Heart left ventricle (tissue), 16 donors: ENCODE measurements around the gene RFX1. TPM values are rescaled to one million over a fixed set of nuclear protein-coding genes. Genes with fewer than 3 reads are reported as not detected.

Source experiments
- ATAC-seq, 4 donors: fragments of 200-7000 bp; cut with Tn5 transposase; one replicate each; pipeline ENCODE4 v1.9.1; 2020 to 2022; ENCODE audit warnings: moderate library complexity in 4 of 4, mild to moderate bottlenecking in 3 of 4, moderate number of reproducible peaks in 1 of 4
- DNase-seq, 5 donors: peaks; one replicate each; pipeline ENCODE4 v3.0.0-alpha.2; 2020
- H3K27ac ChIP-seq, 12 donors: fragments of 200-600 bp; sonication (generic) in 4 of 12; one replicate each; pipeline versions ENCODE4 v1.5.0 to v1.8.0; 2016 to 2022; ENCODE audit warnings: mild to moderate bottlenecking in 2 of 12
- H3K27me3 ChIP-seq, 9 donors: fragments of 200-600 bp; sonication (generic) in 2 of 9; one replicate each; pipeline versions ENCODE4 v1.5.1 to v1.8.0; 2016 to 2022; ENCODE audit warnings: mild to moderate bottlenecking in 3 of 9
- H3K36me3 ChIP-seq, 9 donors: fragments of 200-600 bp; sonication (generic) in 2 of 9; one replicate each; pipeline versions ENCODE4 v1.5.0 to v1.8.0; 2018 to 2022; ENCODE audit warnings: mild to moderate bottlenecking in 2 of 9
- H3K4me1 ChIP-seq, 12 donors: fragments of 200-600 bp; sonication (generic) in 4 of 12; one replicate each; pipeline versions ENCODE4 v1.5.0 to v1.8.0; 2016 to 2022; ENCODE audit warnings: mild to moderate bottlenecking in 3 of 12
- H3K4me3 ChIP-seq, 12 donors: fragments of 200-600 bp; sonication (generic) in 4 of 12; one replicate each; pipeline versions ENCODE4 v1.5.0 to v1.8.0; 2017 to 2022; ENCODE audit warnings: mild to moderate bottlenecking in 9 of 12, moderate library complexity in 4 of 12
- H3K9me3 ChIP-seq, 12 donors: fragments of 200-600 bp; sonication (generic) in 4 of 12; one replicate each; pipeline versions ENCODE4 v1.5.0 to v1.8.0; 2016 to 2022; ENCODE audit warnings: mild to moderate bottlenecking in 1 of 12
- POLR2A ChIP-seq, 2 donors: fragments of 450-650 bp; IDR thresholded peaks; one replicate each; pipeline ENCODE4 v1.6.1; 2017; ENCODE audit warnings: antibody characterized with exemption in 2 of 2, mild to moderate bottlenecking in 2 of 2, moderate library complexity in 2 of 2
- WGBS, 4 donors: extraction: QIAGEN DNeasy Blood & Tissue Kit in 2 of 4; methylation state at CpG; one replicate each; pipeline versions ENCODE4 v1.1.5 to v1.1.7; 2013 to 2018; 5-methylcytosine and 5-hydroxymethylcytosine counted together
- intact Hi-C, 10 donors: fragments of 100-400 bp; cut with DNase I; formaldehyde crosslinking; loops; one replicate each; pipeline versions ENCODE4 v1.11.1 to v1.14.2; 2022
- polyA plus RNA-seq, 2 donors: library from polyadenylated mRNA; stranded (reverse); fragments of 200-250 nt; gene quantifications; one replicate each; pipeline ENCODE4 v1.2.3, GENCODE V29; 2013
- total RNA-seq, 9 donors: library from RNA; depleted of rRNA in 2 of 9; stranded (reverse); fragments of >200 nt in 2 of 9; fragmentation: NEBNext Ultra II Directional in 3 of 9; extraction: Animal tissue kit (Norgen Biotek cat#: 25700) in 3 of 9; gene quantifications; one replicate each; pipeline versions ENCODE4 v1.1.0 to v1.2.4, GENCODE V29; 2016 to 2023
- TF ChIP-seq, protein P1 (sequence below), 12 donors: fragments of 200-600 bp; sonication (generic) in 4 of 12; IDR thresholded peaks; one replicate each; pipeline versions ENCODE4 v1.5.0 to v1.8.0; 2018 to 2022; ENCODE audit warnings: antibody characterized with exemption in 12 of 12, mild to moderate bottlenecking in 5 of 12
- donor health status: ischemic (EF 13 %, LVEDD 7.1; RV severe dilation, severe dysfunction).
- donor health status: healthy with polysubstance abuse.
- donor health status: DM: no; HTN: yes; CAD: no.
- donor health status: DM: no; HTN: no; CAD: no.
- donor health status: ischemic (EF 25% LVEDD 6.9; RV normal size, moderate dysfunction).
- donor health status: ischemic (EF 25% LVEDD 5.7; RV mildly dilated, moderate dysfunction).
- donor health status: healthy.
- donor health status: DM: yes; HTN: yes; CAD: no.
- donor health status: ischemic (EF 35%, LVEDD 5.7; RV mildly dilated, moderate dysfunction).
- donor health status: nonischemic (EF 11% LVEDD 7.7; RV severe dilation, severe dysfunction).
- donor health status: DM: yes; HTN: yes; CAD: no.
- donor health status: PGD.
- donor health status: ischemic (EF 29% LVEDD 5.4; RV normal size, mild dysfunction).
- donor health status: nonischemic (EF 23%, LVEDD 6.1; RV moderate dilation, normal function).

Gene RFX1
- total and polyA plus RNA-seq, 11 donors = 4.0 to 15.4 (median 8.6) TPM

DNA sequence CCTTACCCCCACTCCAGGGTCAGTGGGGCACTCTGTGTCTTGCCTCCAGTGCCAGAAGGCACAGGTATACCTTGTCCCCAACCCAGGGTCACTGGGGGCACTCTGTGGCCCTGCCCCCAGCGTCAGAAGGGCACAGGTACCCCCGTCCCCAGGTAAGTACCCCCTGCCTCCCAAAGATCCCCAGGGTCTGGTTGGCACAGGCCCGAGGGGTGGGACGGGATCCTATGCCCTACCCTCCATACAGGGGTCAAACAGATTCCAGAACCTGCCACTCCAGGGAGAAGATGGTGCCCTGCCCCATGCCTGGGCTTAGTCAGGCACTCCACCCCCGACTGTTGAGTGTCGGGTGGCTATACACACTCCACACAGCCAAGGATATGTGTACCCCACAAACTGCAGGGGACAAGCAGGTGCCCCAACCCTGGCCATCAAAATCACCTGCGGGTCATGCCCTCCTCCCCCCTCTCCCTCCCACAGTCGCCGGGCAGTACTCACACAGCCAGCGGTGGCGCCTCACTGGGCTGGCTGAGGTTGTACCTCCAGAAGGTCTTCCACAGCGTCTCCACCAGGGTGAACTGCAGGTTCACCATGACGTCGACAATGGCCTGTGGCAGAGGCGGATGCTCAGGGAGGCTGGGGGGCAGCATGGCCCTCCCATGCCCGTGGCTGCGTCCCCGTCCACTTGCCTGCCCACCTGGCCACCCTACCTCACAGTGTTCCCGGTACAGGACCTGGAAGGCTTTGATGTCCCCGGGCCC lies 40.0 kb downstream of the RFX1 start:
- Histone ChIP-seq H3K36me3 (peaks cover 0 to 99% (median 89%) of the 10 kb centered on the region in 9 donors), H3K4me1 (no peaks in the 10 kb centered on the region), H3K27ac (no peak overlapping the region), H3K27me3 (no peaks in the 10 kb centered on the region), H3K4me3 (no peak overlapping the region), H3K9me3 (no peaks in the 10 kb centered on the region)
- DNase-seq (no peak), ATAC-seq (peak in 1 of 4 donors; percentile 7)
- WGBS, 4 donors = 93 to 100% (median 95%) methylated on average over 4 to 20 of the region's 20 CpGs
- intact Hi-C loops = no loop called here
- TF ChIP-seq POLR2A (IDR thresholded peaks at IDR 0.05) = no peak
- TF ChIP-seq, protein P1, sequence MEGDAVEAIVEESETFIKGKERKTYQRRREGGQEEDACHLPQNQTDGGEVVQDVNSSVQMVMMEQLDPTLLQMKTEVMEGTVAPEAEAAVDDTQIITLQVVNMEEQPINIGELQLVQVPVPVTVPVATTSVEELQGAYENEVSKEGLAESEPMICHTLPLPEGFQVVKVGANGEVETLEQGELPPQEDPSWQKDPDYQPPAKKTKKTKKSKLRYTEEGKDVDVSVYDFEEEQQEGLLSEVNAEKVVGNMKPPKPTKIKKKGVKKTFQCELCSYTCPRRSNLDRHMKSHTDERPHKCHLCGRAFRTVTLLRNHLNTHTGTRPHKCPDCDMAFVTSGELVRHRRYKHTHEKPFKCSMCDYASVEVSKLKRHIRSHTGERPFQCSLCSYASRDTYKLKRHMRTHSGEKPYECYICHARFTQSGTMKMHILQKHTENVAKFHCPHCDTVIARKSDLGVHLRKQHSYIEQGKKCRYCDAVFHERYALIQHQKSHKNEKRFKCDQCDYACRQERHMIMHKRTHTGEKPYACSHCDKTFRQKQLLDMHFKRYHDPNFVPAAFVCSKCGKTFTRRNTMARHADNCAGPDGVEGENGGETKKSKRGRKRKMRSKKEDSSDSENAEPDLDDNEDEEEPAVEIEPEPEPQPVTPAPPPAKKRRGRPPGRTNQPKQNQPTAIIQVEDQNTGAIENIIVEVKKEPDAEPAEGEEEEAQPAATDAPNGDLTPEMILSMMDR (IDR thresholded peaks at IDR 0.05) = no peak

DNA sequence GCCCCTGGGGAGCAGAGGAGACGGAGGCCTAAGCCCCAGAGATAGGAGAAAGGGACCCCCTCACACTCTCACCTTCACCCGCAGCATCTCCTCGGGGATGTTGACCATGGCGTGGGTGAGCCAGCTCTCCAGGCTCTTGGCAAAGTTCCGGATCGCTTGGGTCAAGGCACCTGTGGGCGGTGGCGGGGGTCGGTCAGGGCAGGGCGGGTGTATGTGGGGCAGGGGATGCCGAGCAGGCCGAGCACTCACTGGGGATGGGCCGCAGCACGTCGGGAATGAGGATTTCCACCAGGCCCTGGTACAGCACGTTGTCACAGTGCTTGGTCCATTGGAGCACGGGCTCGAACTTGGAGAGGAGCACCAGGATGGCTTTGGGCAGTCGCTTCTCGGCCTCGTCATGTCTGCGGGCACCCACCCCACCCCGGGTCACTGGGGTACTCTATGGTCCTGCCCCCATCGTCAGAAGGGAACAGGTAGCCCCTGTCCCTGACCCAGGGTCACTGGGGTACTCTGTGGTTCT lies 40.7 kb downstream of the RFX1 start:
- ATAC-seq = peak in 1 of 4 donors; percentile 4

DNA sequence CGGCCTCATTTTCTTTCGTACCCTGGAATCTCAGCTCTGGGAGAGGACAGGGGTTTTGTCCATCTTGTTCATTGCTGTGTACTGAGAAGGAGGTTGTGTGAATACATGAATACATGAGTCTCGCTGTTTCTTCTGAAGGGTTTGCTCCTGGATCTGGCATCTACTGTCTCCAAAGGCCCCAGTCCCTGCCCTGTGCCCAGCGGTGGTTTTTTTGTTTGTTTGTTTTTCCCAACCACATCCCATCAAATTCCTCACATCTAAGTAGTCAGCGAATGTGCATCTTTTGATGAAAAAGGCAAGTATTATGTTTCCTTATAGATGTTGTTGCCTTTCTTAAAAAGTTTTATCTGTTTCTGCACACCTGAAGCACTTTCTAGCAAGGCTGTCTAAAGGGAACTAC lies 41.3 kb downstream of the RFX1 start:
- no peak for DNase-seq
- H3K9me3 ChIP-seq = no peaks in the 10 kb centered on the region
- WGBS, 4 donors = 93 to 95% (median 94%) methylated on average over 5 of the region's 5 CpGs
- TF ChIP-seq POLR2A (IDR thresholded peaks at IDR 0.05) = no peak
- TF ChIP-seq, protein P1 (IDR thresholded peaks at IDR 0.05) = no peak
- no peak for ATAC-seq
- H3K27ac ChIP-seq = no peak overlapping the region
- H3K4me1 ChIP-seq = no peaks in the 10 kb centered on the region
- no peak overlapping the region for H3K4me3 ChIP-seq
- intact Hi-C loops = no loop called here
- no peaks in the 10 kb centered on the region for H3K27me3 ChIP-seq
- peaks cover 0 to 99% (median 91%) of the 10 kb centered on the region in 9 donors for H3K36me3 ChIP-seq

More for the DNA sequence above, 40.7 kb downstream of the RFX1 start:
- intact Hi-C loops = no loop called here
- WGBS, 4 donors = 92 to 95% (median 94%) methylated on average over 23 to 24 of the region's 24 CpGs
- Histone ChIP-seq H3K4me1 (no peaks in the 10 kb centered on the region), H3K36me3 (peaks cover 0 to 99% (median 91%) of the 10 kb centered on the region in 9 donors), H3K4me3 (no peak overlapping the region), H3K27ac (no peak overlapping the region), H3K27me3 (no peaks in the 10 kb centered on the region), H3K9me3 (no peaks in the 10 kb centered on the region)
- DNase-seq = no peak
- TF ChIP-seq, protein P1 (IDR thresholded peaks at IDR 0.05) = no peak
- no peak for TF ChIP-seq POLR2A (IDR thresholded peaks at IDR 0.05)

DNA sequence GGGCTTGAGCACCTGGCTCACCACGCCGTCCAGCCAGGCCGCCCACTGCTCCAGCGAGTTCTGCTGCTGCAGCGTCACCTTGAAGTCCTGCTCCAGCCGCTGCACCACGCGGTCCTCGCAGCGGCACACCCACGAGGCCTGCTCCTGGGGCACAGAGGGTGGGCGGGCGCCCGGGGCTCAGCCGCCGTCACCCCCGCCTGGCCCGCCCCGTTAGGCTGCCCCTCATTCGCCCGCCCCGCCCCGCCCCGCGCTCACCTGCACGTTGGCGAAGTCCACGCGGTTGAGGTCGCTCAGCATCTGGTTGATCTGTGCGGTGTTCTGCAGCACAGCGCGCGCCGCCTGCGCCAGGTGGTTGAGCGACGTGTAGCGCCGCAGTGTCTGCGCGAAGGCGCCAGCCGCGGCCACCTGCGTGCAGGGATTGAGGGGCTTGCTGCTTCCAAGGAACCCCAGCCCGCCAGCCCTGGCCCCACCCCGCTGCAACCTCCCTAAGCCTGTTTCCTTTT lies 42.5 kb downstream of the RFX1 start:
- peaks cover 0 to 98% (median 86%) of the 10 kb centered on the region in 9 donors for H3K36me3 ChIP-seq

More for the DNA sequence above, 42.5 kb downstream of the RFX1 start:
- no peaks in the 10 kb centered on the region for H3K27me3 ChIP-seq
- no peak overlapping the region for H3K27ac ChIP-seq
- no peak for ATAC-seq
- H3K4me3 ChIP-seq = no peak overlapping the region
- H3K9me3 ChIP-seq = no peaks in the 10 kb centered on the region
- 92 to 96% (median 93%) methylated on average over 34 to 48 of the region's 48 CpGs for WGBS, 4 donors
- DNase-seq = no peak
- H3K4me1 ChIP-seq = no peaks in the 10 kb centered on the region
- intact Hi-C loops = no loop called here
- TF ChIP-seq, protein P1 (IDR thresholded peaks at IDR 0.05) = no peak
- no peak for TF ChIP-seq POLR2A (IDR thresholded peaks at IDR 0.05)
